ENCODE data around the gene TFEB. TPM values are rescaled to one million over a fixed set of nuclear protein-coding genes. Genes with fewer than 3 reads are reported as not detected.

Gene TFEB
- 10 to 100 TPM; 11.7 to 13.4 TPM for total RNA-seq

GRCh38 chr6:41735427-41736185 lies at the start of gene TFEB:
Gene TFEB, minus strand, starts transcription at chr6:41735608. Its CDS starts 44,395 bp downstream, at chr6:41691213.
- Mint-ChIP-seq H3K4me3 (peak within 1 kb of the TSS; percentile 67), H3K27ac (peak within 1 kb of the TSS; percentile 18), H3K4me1 (ENCODE audit: low read depth) (peaks cover 28% of the 10 kb centered on the region), H3K27me3 (no peaks in the 10 kb centered on the region), H3K9me3 (no peaks in the 10 kb centered on the region), H3K36me3 (no peaks in the 10 kb centered on the region)
- intact Hi-C loops (cut with micrococcal nuclease): loop anchor here (1.0 to 5.0 kb wide), 6 partner anchors 28 to 663 kb away; partner anchors contain the start of genes BYSL, FRS3, MED20 and NFYA
- CTCF ChIA-PET: interaction anchor here (0.6 to 4.4 kb wide), 5 partner anchors 20 to 207 kb away, joined by 3 to 49 read pairs (median 15); partner anchors contain the start of gene TOMM6
- POLR2A ChIA-PET: interaction anchor here (1.8 to 1.9 kb wide), 2 partner anchors 28 to 29 kb away, joined by 5 to 6 read pairs; no protein-coding TSS in a partner anchor
- DNase-seq: peak; percentile 95

GRCh38 chr6:41784581-41785171 lies 49.3 kb upstream of the TFEB start:
- intact Hi-C loops (cut with micrococcal nuclease): loop anchor here (5.0 kb wide), 2 partner anchors 153 to 433 kb away; partner anchors contain the start of gene MRPS10
- ChIA-PET POLR2A (no interaction called here), CTCF (interaction anchor here (0.7 to 5.5 kb wide), 4 partner anchors 8 to 763 kb away, joined by 4 to 94 read pairs (median 4); no protein-coding TSS in a partner anchor)
- peaks cover 6% of the 10 kb centered on the region for H3K27me3 Mint-ChIP-seq
- no peak for DNase-seq
- no peak overlapping the region for H3K4me3 Mint-ChIP-seq
- H3K4me1 Mint-ChIP-seq (ENCODE audit: low read depth): peaks cover 20% of the 10 kb centered on the region
- no peak overlapping the region for H3K27ac Mint-ChIP-seq
- H3K36me3 Mint-ChIP-seq: peaks cover 14% of the 10 kb centered on the region
- H3K9me3 Mint-ChIP-seq: no peaks in the 10 kb centered on the region

GRCh38 chr6:41783106-41783780 lies 47.8 kb upstream of the TFEB start:
- Mint-ChIP-seq H3K36me3 (peaks cover 6% of the 10 kb centered on the region), H3K4me1 (ENCODE audit: low read depth) (peaks cover 18% of the 10 kb centered on the region), H3K4me3 (no peak overlapping the region), H3K9me3 (no peaks in the 10 kb centered on the region), H3K27ac (no peak overlapping the region), H3K27me3 (peaks cover 6% of the 10 kb centered on the region)
- intact Hi-C loops (cut with micrococcal nuclease): loop anchor here (5.0 kb wide), 1 partner anchor 434 kb away; the partner anchor contains the start of gene MRPS10
- POLR2A ChIA-PET: no interaction called here
- DNase-seq: no peak
- CTCF ChIA-PET: interaction anchor here (0.6 to 5.5 kb wide), 6 partner anchors 77 to 265 kb away, joined by 3 to 94 read pairs (median 4); no protein-coding TSS in a partner anchor

GRCh38 chr6:41781366-41781730 lies 45.9 kb upstream of the TFEB start:
- Mint-ChIP-seq H3K4me1 (ENCODE audit: low read depth) (peaks cover 17% of the 10 kb centered on the region), H3K9me3 (no peaks in the 10 kb centered on the region), H3K27me3 (peaks cover 6% of the 10 kb centered on the region), H3K27ac (no peak overlapping the region), H3K36me3 (no peaks in the 10 kb centered on the region), H3K4me3 (peak overlapping the region; percentile 47)
- DNase-seq: no peak
- intact Hi-C loops (cut with micrococcal nuclease): loop anchor here (5.0 kb wide), 1 partner anchor 436 kb away; the partner anchor contains the start of gene MRPS10
- ChIA-PET POLR2A (no interaction called here), CTCF (interaction anchor here (0.6 to 2.9 kb wide), 8 partner anchors 39 to 322 kb away, joined by 3 to 9 read pairs (median 3); partner anchors contain the start of genes BYSL and MED20)

GRCh38 chr6:41780551-41781365 lies 45.4 kb upstream of the TFEB start, which contains the start of gene PRICKLE4:
Gene PRICKLE4, plus strand, starts transcription at chr6:41780782. Its CDS starts 2,692 bp downstream, at chr6:41783474.
- H3K27me3 Mint-ChIP-seq: peaks cover 6% of the 10 kb centered on the region
- H3K9me3 Mint-ChIP-seq: no peaks in the 10 kb centered on the region
- peaks cover 14% of the 10 kb centered on the region for H3K4me1 Mint-ChIP-seq (ENCODE audit: low read depth)
- intact Hi-C loops (cut with micrococcal nuclease): loop anchor here (1.0 to 5.0 kb wide), 4 partner anchors 264 to 437 kb away; partner anchors contain the start of gene MRPS10
- CTCF ChIA-PET: interaction anchor here (0.7 to 2.9 kb wide), 6 partner anchors 46 to 323 kb away, joined by 3 to 9 read pairs (median 3); partner anchors contain the start of genes BYSL and MED20
- DNase-seq: no peak
- peak within 1 kb of the TSS; percentile 84 for H3K4me3 Mint-ChIP-seq
- POLR2A ChIA-PET: no interaction called here
- H3K27ac Mint-ChIP-seq: peak within 1 kb of the TSS; percentile 26
- no peaks in the 10 kb centered on the region for H3K36me3 Mint-ChIP-seq

GRCh38 chr6:41779788-41780550 lies 44.6 kb upstream of the TFEB start, which contains the start of gene FRS3:
Gene FRS3, minus strand, starts transcription at chr6:41779900. Its CDS starts 2,913 bp downstream, at chr6:41776987.
- POLR2A ChIA-PET: no interaction called here
- Mint-ChIP-seq H3K27ac (peak within 1 kb of the TSS; percentile 38), H3K4me3 (peak within 1 kb of the TSS; percentile 85), H3K4me1 (ENCODE audit: low read depth) (peaks cover 13% of the 10 kb centered on the region), H3K9me3 (no peaks in the 10 kb centered on the region), H3K36me3 (peaks cover 3% of the 10 kb centered on the region), H3K27me3 (peaks cover 6% of the 10 kb centered on the region)
- peak; percentile 99 for DNase-seq
- CTCF ChIA-PET: interaction anchor here (0.6 to 1.0 kb wide), 6 partner anchors 8 to 435 kb away, joined by 3 to 5 read pairs (median 3); partner anchors contain the start of genes BYSL and MED20
- intact Hi-C loops (cut with micrococcal nuclease): loop anchor here (1.0 to 5.0 kb wide), 6 partner anchors 7 to 437 kb away; partner anchors contain the start of genes MRPS10, TFEB and TOMM6

- DNase-seq: no peak
- no peaks in the 10 kb centered on the region for H3K9me3 Mint-ChIP-seq
- H3K27me3 Mint-ChIP-seq: peaks cover 6% of the 10 kb centered on the region
- peaks cover 13% of the 10 kb centered on the region for H3K4me1 Mint-ChIP-seq (ENCODE audit: low read depth)
- intact Hi-C loops (cut with micrococcal nuclease): loop anchor here (1.0 to 5.0 kb wide), 2 partner anchors 8 to 42 kb away; partner anchors contain the start of genes TFEB and TOMM6
- no peak overlapping the region for H3K27ac Mint-ChIP-seq
- H3K4me3 Mint-ChIP-seq: peak overlapping the region; percentile 85
- POLR2A ChIA-PET: no interaction called here
- H3K36me3 Mint-ChIP-seq: peaks cover 6% of the 10 kb centered on the region
- CTCF ChIA-PET: interaction anchor here (0.6 to 1.0 kb wide), 6 partner anchors 9 to 435 kb away, joined by 3 to 5 read pairs (median 3); partner anchors contain the start of genes BYSL and MED20
Observed at GRCh38 chr6:41779336-41779735, 43.9 kb upstream of the TFEB start.

- POLR2A ChIA-PET: interaction anchor here (1.0 kb wide), 1 partner anchor 326 kb away, joined by 3 read pairs; no protein-coding TSS in a partner anchor
- H3K9me3 Mint-ChIP-seq: no peaks in the 10 kb centered on the region
- peak overlapping the region; percentile 85 for H3K4me3 Mint-ChIP-seq
- peaks cover 13% of the 10 kb centered on the region for H3K4me1 Mint-ChIP-seq (ENCODE audit: low read depth)
- CTCF ChIA-PET: interaction anchor here (0.7 to 1.8 kb wide), 3 partner anchors 8 to 265 kb away, joined by 3 to 22 read pairs (median 3); partner anchors contain the start of gene TOMM6
- peaks cover 6% of the 10 kb centered on the region for H3K27me3 Mint-ChIP-seq
- peak overlapping the region; percentile 38 for H3K27ac Mint-ChIP-seq
- H3K36me3 Mint-ChIP-seq: peaks cover 9% of the 10 kb centered on the region
- DNase-seq: no peak
- intact Hi-C loops (cut with micrococcal nuclease): loop anchor here (1.0 to 5.0 kb wide), 2 partner anchors 8 to 42 kb away; partner anchors contain the start of genes TFEB and TOMM6
Observed at GRCh38 chr6:41778895-41779294, 43.5 kb upstream of the TFEB start.

GRCh38 chr6:41777551-41778285 lies 42.3 kb upstream of the TFEB start:
- intact Hi-C loops (cut with micrococcal nuclease): loop anchor here (5.0 kb wide), 1 partner anchor 40 kb away; the partner anchor contains the start of gene TFEB
- Mint-ChIP-seq H3K9me3 (no peaks in the 10 kb centered on the region), H3K4me3 (peak overlapping the region; percentile 85), H3K4me1 (ENCODE audit: low read depth) (peaks cover 13% of the 10 kb centered on the region), H3K27me3 (peaks cover 6% of the 10 kb centered on the region), H3K27ac (no peak overlapping the region), H3K36me3 (peaks cover 9% of the 10 kb centered on the region)
- ChIA-PET CTCF (interaction anchor here (1.2 to 1.8 kb wide), 3 partner anchors 9 to 266 kb away, joined by 3 to 22 read pairs (median 5); partner anchors contain the start of gene TOMM6), POLR2A (interaction anchor here (1.0 kb wide), 1 partner anchor 327 kb away, joined by 3 read pairs; no protein-coding TSS in a partner anchor)
- no peak for DNase-seq
